GM18526 (cell line): Measurements from ENCODE around the gene TRPV4.

Experiments used
- POLR2A ChIP-seq: IDR thresholded peaks from 3 replicates; pipeline ENCODE4 v1.6.1; 2011; ENCODE audit not compliant: insufficient read length; ENCODE audit errors: extremely low read depth

The TRPV4 gene

DNA sequence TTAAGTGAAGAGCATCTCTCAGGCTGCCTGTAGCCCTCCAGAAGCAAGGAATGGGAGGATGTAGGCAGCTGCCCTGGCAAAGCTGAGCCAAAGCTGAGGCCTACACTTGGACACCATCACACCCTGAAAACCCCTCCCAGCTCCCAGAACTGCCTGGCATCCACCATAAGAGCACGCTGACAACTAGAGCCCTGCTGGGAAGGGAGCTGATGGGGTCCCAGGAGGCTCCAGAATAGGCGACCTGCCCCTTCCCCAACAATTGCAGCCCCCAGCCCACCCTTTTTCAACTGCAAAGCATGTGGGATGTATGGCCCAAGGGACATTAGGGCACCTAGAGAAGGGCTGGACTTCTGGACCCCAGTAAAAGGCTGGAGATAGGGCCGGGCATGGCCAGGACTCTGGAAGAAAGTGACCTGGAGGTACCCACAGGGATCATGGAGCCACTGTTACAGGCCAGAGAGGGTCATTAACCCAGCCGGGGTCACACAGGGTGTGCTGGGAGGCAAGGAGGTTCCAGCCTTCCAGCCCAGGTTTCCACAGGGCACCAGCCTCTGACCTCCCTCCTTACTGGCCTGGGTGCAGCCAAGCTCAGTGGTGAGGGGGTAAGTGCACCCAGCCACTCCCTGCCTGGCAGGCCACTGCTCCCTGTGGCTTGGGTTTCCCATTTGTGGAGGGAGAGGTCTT is 91.8 kb downstream of the TRPV4 start:
- TF ChIP-seq POLR2A = no peak

DNA sequence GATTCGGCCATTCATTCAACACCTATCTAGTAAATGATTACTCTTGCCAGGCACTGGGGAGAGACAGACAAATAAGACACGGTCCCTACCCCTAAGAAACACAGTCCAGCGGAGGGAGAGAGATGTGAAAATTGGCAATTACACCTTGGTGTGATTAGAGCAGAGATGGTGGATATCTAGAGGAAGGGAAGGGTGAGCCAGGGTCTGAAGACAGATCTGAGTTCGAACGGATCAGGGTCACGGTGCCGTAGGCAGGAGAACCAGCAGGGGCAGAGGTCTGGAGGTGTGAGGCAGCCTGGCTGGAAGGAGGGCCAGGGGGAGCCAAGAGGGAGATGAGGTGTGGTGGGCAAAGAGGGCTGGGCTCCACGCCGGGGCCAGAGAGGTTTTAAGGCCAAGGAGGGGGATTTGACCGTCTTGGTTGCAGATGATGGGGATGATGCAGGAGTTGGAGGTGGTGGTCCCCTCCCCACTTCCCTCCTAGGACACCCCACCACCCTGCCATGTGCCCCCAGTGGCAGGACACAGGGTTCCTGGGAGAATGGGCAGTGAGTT is 92.4 kb downstream of the TRPV4 start:
- TF ChIP-seq POLR2A = no peak

DNA sequence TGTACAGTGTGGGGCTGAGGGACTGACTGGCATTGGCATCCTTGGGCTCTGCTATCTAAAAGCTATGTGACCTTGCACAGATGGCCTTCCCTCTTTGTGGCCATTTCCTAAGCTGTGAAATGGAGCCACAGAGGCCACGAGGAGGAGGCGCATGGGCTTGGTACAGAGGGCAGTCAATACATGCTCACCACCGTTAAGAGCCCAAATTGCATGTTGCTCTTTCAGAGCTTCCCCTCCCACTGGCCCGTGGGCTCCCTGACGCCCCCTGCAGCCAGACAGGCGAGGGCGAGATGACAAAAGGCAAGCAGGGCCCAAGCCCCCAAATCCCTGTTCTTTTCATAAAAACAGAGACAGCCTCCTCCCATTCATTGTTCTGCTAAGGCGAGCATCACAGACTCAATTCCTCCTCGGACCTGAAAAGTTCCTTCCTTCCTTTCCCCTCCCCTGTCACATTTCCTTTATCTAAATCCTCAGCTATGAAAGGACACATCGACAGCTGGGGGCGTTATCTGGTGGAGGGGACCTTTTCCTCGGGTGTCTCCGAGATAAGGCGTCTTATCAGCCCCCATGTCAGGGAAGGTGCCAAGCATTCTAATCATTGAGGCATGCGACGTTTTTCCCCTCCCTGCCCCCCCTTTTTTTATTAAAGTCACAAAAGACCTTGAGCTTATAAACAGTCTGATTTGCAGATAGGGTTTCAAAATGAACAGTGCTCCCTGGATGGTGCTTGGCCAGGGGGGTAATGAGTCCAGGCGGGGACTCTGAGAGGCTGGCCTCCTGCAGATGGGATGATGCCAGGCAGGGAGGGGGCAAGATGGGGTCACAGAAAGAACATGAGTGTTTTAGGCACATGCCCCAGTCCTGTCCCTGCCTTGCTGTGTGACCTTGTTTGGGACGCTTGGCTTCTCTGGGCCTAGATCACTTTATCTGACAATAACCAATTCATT is 93.2 kb downstream of the TRPV4 start:
- no peak for TF ChIP-seq POLR2A

DNA sequence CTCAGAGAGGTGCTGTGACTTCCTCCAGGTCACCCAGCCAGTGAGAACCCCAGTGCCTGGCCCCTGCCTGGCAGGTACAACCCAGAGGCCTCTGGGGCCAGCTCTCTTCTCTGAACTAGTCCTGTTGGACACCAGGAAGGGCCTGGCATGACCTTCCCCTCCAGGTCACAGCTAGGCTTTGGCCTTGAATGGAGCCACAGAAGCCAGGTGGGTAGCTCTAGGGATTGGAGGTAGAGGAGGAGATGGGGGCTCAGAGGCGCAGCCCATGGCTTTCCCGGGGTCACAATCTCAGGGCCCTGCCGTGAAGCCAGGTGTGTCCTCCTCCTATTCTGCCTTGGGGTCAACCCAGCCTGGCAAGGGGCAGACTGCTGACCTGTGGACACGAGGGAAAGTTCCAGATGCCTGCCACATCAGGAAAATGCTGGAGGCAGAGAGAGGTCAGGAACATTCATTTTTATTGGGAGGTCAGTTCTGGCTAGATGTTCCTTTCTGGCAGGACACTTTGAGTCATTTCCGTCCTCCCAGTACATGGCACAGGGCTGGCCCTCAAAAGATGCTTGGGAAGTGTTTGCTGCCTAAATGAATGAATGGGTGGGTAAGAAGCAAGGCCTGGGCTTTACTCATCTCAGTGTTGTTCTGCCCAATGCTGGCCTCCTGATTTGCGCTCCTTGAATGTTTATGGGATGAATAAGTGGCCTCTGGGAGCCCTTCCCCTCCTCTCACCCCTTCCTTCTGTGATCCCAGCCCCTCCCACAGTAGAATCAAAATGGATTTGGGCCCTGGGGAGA is 94.1 kb downstream of the TRPV4 start:
- no peak for TF ChIP-seq POLR2A

DNA sequence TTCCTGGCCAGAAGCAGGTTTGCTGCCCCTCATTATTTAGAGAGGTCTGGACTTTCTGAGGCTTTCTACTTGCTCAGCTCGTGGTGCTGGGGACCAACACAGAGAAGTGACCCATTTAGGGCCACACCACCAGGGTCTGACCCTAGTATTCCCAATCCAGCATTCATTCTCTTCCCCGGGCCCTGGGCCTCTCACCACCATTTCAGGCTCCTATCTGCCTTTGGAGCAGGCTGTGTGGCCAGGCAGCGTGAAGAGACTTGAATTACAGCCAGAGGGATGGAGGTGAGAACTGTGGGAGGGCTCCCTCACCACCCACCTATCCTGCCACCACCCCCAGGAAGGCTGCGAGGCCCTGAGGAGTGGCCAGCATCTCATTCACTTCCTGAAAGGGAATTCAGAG is 95.0 kb downstream of the TRPV4 start:
- TF ChIP-seq POLR2A = no peak

DNA sequence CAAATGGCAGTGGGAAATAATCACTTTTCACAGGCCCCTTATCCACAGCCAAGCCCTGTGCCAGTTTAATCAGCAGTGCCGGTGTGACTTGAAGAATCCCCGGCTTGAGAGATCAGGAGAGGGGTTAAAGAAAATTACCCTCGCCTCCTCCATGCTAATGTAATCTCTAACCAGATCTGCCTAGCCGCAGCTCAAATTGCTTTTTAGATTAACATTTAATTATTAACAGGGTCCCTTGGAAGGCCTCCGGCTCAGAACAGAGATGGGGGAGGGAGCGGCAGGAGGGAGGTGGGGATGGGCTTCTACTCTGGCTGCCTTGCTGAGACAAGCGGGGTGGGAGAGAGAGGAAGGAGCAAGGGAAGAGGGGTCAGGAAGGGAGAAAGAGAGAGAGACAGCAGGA is 95.6 kb downstream of the TRPV4 start:
- no peak for TF ChIP-seq POLR2A

DNA sequence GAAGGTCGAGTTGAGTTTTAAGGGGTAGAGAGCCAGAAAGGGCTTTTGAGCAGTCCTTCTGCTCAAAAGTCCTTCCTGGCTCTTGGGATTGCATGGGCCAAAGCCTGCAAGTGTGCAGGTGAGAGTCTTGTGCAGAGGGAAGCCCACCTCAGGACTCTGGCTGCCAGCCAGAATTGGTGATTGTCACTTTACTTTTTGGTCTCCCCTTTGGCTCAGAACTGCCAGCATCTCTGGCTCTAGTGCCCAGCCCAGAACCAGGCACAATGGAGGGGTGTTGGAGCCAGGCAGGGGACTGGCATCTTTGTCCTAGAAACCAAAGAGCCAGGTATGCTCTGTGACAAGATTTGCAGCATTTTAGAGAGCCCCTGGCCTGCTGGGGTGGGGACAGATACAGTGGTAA is 96.1 kb downstream of the TRPV4 start:
- no peak for TF ChIP-seq POLR2A

DNA sequence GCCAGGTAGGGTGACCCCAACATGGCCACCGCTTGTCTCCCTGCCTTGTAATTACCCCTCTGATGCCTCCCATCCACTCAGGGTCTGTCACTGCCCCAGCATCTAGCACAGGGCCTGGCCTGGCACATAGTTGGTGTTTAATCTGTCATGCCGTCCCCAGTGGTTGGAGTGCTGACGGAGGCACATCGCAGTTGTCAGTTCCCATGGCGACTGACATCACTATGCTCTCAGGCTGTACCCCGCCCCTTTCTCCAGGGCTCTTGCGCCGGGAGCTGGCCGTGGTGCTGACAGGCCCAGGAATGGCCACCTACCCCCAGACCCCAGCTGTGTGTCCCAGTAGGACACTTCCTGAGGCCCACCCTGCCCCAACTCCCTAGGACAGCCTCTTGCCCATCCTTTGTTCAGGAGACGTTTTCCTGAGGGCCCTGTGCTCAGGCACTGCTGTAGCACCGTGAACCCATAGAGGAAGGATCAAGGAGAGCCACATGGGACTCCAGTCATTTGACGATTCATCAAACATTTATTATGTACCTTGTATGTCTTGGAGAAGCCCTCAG is 96.6 kb downstream of the TRPV4 start:
- no peak for TF ChIP-seq POLR2A

DNA sequence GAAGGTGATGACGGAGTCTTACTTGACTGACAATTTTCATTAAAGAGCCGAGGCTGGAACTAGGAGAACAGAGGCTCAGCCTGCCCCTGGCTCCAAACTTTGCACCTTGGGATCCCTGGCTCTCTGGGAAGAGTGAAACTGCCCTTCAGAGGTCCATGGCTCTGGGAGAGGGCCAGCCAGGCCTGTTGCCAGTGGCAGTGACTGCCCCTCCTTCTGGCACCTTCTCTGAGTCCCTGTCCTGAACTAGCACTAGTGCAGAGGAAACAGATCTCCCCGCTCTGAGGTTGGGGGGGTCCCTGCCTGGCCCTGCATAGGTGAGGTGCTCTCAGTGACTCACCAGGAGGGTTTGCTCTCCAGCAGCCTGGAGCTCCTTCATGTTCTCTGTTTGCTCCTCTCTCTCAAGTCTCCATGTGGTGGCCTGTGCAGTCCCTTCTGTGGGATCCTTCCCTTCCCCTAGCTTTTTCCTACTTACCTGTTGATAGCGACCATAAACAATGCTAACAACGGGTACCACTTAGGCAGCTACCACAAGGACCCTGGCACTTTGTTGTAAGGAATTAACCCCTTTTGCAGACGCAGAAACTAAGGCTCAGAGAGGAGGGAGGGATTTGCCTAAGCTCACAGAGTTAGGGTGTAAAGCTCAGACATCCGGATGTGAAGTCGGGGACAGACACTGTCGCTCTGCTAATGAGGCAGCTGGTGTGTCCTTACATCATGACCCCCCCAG is 97.2 kb downstream of the TRPV4 start:
- no peak for TF ChIP-seq POLR2A

DNA sequence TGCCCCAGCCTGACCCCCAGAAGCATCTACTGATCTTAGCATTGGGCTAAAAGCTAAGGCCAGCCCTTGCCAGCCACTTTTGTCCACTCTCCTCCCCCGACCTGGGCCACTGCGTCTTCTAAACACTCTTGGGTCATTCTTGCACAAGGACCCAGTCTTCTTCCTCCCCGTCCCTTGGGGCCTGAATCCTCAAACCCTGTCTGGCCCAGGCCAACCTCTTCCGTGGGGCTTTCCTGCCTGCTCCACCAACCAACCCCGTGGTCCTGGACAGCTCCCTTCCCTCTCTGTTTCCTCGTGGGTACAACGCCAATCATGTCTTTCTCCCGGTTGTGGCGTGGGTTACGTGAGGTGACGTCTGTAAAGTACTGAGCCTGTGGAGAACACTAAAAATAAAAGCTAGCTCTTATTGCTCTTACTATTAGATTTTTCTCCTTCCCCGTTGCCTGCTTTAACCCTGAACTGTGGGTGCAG is 98.1 kb downstream of the TRPV4 start:
- TF ChIP-seq POLR2A = no peak

DNA sequence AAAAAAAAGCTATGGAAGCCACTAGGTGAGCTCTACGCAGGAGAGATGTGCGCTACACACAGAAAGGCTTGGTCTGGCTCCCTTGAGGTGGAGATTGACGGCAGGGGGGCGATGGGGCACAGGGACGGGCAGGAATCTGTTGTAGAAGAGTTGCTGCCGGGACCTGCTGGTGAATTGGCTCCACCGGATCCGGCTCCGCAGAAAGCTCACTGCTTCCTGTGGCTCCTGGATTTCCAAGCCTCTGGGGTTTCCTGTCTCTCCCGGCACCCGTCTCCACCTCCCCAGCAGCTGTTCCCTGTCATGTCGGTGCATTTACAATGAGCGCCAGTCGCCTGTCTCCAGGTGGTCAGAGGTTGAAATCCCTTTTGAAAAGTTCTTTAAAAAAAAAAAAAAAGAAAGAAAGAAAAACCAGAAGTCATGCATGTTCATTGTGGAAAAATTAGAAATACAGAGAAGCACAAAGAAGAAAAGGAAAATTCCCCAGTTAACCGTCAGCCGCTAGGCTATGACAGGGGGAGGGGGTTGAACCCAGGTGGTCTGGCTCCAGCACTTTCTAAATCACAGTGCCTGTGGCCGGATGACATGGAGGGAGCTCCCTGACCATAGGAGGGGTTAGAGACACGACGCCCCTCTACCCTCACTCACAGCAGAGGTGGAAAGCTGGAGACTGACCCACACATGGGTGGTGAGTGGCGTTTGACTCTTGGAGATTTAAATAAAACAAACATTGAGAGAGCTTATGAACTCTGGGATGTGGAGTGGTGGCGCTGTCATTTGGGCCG is 98.8 kb downstream of the TRPV4 start:
- no peak for TF ChIP-seq POLR2A
